ENCODE data around the gene CCNL1. TPM values are rescaled to one million over a fixed set of nuclear protein-coding genes. Genes with fewer than 3 reads are reported as not detected.
A peak's percentile ranks its signal among the peaks of the same experiment; 100 is the strongest.

CCNL1 gene
- total RNA-seq, 2 experiments from 2014 or later = 180 to 191 TPM

GRCh38 chr3:157120071-157120892 lies 39.7 kb downstream of the CCNL1 start:
- ATAC-seq (no peak), DNase-seq (no peak)
- Mint-ChIP-seq H3K9me3 (no peaks in the 10 kb centered on the region), H3K4me1 (ENCODE audit: low read depth) (peaks cover 30% of the 10 kb centered on the region), H3K27me3 (no peaks in the 10 kb centered on the region), H3K4me3 (no peak overlapping the region), H3K36me3 (ENCODE audit: low read depth) (no peaks in the 10 kb centered on the region), H3K27ac (no peak overlapping the region)
- ChIA-PET CTCF (interaction anchor here (0.6 to 7.2 kb wide), 5 partner anchors 11 to 17 kb away, joined by 3 to 53 read pairs (median 3); no protein-coding TSS in a partner anchor), POLR2A (interaction anchor here (0.9 to 1.8 kb wide), 3 partner anchors 25 to 40 kb away, joined by 3 to 6 read pairs (median 5); partner anchors contain the start of gene CCNL1)
- intact Hi-C loops (cut with micrococcal nuclease) = loop anchor here (10.0 kb wide), 1 partner anchor 305 kb away; no protein-coding TSS in a partner anchor
- no peak for TF ChIP-seq CTCF (IDR thresholded peaks at IDR 0.05)

- DNase-seq (peak; percentile 73), ATAC-seq (peak; percentile 91)
- Mint-ChIP-seq H3K36me3 (ENCODE audit: low read depth) (no peaks in the 10 kb centered on the region), H3K4me3 (no peak overlapping the region), H3K27ac (peak overlapping the region; percentile 3), H3K9me3 (no peaks in the 10 kb centered on the region), H3K27me3 (no peaks in the 10 kb centered on the region), H3K4me1 (ENCODE audit: low read depth) (peaks cover 22% of the 10 kb centered on the region)
- POLR2A ChIA-PET = interaction anchor here (0.9 to 1.8 kb wide), 2 partner anchors 31 to 40 kb away, joined by 3 to 6 read pairs; partner anchors contain the start of gene CCNL1
- CTCF ChIA-PET = interaction anchor here (0.6 to 8.4 kb wide), 4 partner anchors 13 to 27 kb away, joined by 3 to 53 read pairs (median 6); no protein-coding TSS in a partner anchor
- TF ChIP-seq CTCF (IDR thresholded peaks at IDR 0.05) = no peak
- intact Hi-C loops (cut with micrococcal nuclease) = no loop called here
Observed at GRCh38 chr3:157119369-157119951, 40.5 kb downstream of the CCNL1 start.

- ChIA-PET POLR2A (interaction anchor here (0.7 to 1.8 kb wide), 4 partner anchors 10 to 42 kb away, joined by 3 to 6 read pairs (median 4); partner anchors contain the start of gene CCNL1), CTCF (interaction anchor here (1.0 to 8.4 kb wide), 8 partner anchors 9 to 36 kb away, joined by 3 to 53 read pairs (median 4); no protein-coding TSS in a partner anchor)
- intact Hi-C loops (cut with micrococcal nuclease) = no loop called here
- H3K36me3 Mint-ChIP-seq (ENCODE audit: low read depth) = no peaks in the 10 kb centered on the region
- no peaks in the 10 kb centered on the region for H3K9me3 Mint-ChIP-seq
- TF ChIP-seq CTCF (IDR thresholded peaks at IDR 0.05) = no peak
- H3K4me1 Mint-ChIP-seq (ENCODE audit: low read depth) = peaks cover 22% of the 10 kb centered on the region
- H3K27ac Mint-ChIP-seq = no peak overlapping the region
- H3K27me3 Mint-ChIP-seq = no peaks in the 10 kb centered on the region
- no peak overlapping the region for H3K4me3 Mint-ChIP-seq
- DNase-seq (no peak), ATAC-seq (no peak)
Observed at GRCh38 chr3:157117875-157118654, 41.9 kb downstream of the CCNL1 start.

GRCh38 chr3:157117206-157117605 lies 42.7 kb downstream of the CCNL1 start:
- Mint-ChIP-seq H3K27ac (no peak overlapping the region), H3K36me3 (ENCODE audit: low read depth) (no peaks in the 10 kb centered on the region), H3K4me3 (no peak overlapping the region), H3K4me1 (ENCODE audit: low read depth) (peaks cover 22% of the 10 kb centered on the region), H3K27me3 (no peaks in the 10 kb centered on the region), H3K9me3 (no peaks in the 10 kb centered on the region)
- ATAC-seq (no peak), DNase-seq (no peak)
- intact Hi-C loops (cut with micrococcal nuclease) = no loop called here
- no peak for TF ChIP-seq CTCF (IDR thresholded peaks at IDR 0.05)
- CTCF ChIA-PET = interaction anchor here (1.0 to 8.4 kb wide), 6 partner anchors 14 to 35 kb away, joined by 3 to 53 read pairs (median 6); no protein-coding TSS in a partner anchor
- POLR2A ChIA-PET = interaction anchor here (1.3 to 1.7 kb wide), 3 partner anchors 9 to 43 kb away, joined by 3 to 6 read pairs (median 5); partner anchors contain the start of gene CCNL1
